OCI-LY1 (cell line): ENCODE results near the gene ZSCAN12.

Source experiments
- EZH2 ChIP-seq: fragments of 200-600 bp; sonication (generic), shearing (Covaris generic); IDR thresholded peaks from 2 replicates; pipeline ENCODE4 v1.8.0; 2017; ENCODE audit warnings: borderline replicate concordance, mixed run types, mild to moderate bottlenecking, antibody characterized with exemption, low read length, moderate library complexity, mixed read lengths
- TF ChIP-seq, protein P1 (sequence below): fragments of 200-600 bp; sonication (generic), shearing (Covaris generic); IDR thresholded peaks from 2 replicates; pipeline ENCODE4 v1.5.1; 2017; ENCODE audit warnings: mild to moderate bottlenecking, antibody characterized with exemption, low read length, moderate library complexity, mixed read lengths

DNA sequence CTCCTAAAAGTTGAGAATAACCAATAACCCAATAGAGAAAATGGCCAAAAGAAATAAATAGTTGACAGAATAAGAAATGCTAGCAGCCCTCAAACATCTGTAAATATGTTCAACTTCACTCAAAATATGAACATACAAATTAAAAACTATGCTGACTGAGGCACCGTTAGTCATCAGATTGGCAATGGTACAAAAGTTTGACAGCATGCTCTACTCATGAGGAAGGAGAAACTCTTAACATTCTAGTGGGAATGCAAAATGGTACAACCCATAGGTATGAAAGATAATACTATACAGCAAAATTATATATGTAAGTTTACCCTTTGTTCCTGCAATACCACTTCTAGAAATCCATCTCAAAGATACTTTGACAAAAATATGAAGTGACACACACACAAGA, 1.6 kb upstream of the ZSCAN12 start:
- TF ChIP-seq, protein P1, sequence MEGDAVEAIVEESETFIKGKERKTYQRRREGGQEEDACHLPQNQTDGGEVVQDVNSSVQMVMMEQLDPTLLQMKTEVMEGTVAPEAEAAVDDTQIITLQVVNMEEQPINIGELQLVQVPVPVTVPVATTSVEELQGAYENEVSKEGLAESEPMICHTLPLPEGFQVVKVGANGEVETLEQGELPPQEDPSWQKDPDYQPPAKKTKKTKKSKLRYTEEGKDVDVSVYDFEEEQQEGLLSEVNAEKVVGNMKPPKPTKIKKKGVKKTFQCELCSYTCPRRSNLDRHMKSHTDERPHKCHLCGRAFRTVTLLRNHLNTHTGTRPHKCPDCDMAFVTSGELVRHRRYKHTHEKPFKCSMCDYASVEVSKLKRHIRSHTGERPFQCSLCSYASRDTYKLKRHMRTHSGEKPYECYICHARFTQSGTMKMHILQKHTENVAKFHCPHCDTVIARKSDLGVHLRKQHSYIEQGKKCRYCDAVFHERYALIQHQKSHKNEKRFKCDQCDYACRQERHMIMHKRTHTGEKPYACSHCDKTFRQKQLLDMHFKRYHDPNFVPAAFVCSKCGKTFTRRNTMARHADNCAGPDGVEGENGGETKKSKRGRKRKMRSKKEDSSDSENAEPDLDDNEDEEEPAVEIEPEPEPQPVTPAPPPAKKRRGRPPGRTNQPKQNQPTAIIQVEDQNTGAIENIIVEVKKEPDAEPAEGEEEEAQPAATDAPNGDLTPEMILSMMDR, result no peak
- no peak for TF ChIP-seq EZH2
